ENCODE data around the gene PROSER1.

DNA sequence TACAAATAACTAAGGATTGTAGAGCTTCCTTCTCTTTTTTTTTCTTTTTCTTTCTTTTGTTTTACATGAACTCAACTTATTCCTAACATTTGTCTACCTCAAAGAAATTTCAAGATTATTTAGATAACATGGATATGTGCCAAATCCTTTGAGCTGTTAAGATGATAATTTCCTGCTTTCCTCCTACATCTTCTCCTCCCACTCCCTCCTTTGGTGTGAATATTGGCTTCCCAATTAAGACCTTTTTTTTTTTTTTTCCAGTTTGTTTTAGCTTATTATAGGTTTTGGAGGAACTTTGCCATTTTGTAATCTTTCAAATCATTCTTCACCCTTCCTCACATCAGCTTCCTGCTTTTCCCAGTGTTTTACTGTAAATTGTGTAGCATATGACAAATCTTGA, 10.9 kb upstream of the PROSER1 start:
- TF ChIP-seq NFE2L2 (IDR thresholded peaks at IDR 0.05; ENCODE audit: low read depth, low read length) (no peak), CHD1 (IDR thresholded peaks at IDR 0.05; ENCODE audit: low read depth, low read length) (no peak), POLR2A (IDR thresholded peaks at IDR 0.05; ENCODE audit: low read depth, low read length) (no peak), RAD21 (IDR thresholded peaks at IDR 0.05; ENCODE audit: low read length) (no peak), SMC3 (IDR thresholded peaks at IDR 0.05; ENCODE audit: low read depth, low read length) (no peak)
- TF ChIP-seq, protein P1, sequence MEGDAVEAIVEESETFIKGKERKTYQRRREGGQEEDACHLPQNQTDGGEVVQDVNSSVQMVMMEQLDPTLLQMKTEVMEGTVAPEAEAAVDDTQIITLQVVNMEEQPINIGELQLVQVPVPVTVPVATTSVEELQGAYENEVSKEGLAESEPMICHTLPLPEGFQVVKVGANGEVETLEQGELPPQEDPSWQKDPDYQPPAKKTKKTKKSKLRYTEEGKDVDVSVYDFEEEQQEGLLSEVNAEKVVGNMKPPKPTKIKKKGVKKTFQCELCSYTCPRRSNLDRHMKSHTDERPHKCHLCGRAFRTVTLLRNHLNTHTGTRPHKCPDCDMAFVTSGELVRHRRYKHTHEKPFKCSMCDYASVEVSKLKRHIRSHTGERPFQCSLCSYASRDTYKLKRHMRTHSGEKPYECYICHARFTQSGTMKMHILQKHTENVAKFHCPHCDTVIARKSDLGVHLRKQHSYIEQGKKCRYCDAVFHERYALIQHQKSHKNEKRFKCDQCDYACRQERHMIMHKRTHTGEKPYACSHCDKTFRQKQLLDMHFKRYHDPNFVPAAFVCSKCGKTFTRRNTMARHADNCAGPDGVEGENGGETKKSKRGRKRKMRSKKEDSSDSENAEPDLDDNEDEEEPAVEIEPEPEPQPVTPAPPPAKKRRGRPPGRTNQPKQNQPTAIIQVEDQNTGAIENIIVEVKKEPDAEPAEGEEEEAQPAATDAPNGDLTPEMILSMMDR (conservative IDR thresholded peaks at IDR 0.05; ENCODE audit: low read depth, low read length) = no peak
